GM12874 (cell line): ENCODE measurements around the gene METTL15.

ENCODE experiments used
- CTCF ChIP-seq: IDR thresholded peaks from 2 replicates; pipeline ENCODE4 v1.5.1; 2011; ENCODE audit warnings: low read depth, mild to moderate bottlenecking, control low read depth, low read length, moderate library complexity; ENCODE audit not compliant: insufficient read depth

The METTL15 gene

GRCh38 chr11:28117712-28118111 is 9.5 kb downstream of the METTL15 start:
- no peak for TF ChIP-seq CTCF

GRCh38 chr11:28123151-28123581 is 15.0 kb downstream of the METTL15 start:
- no peak for TF ChIP-seq CTCF

- no peak for TF ChIP-seq CTCF
Observed at GRCh38 chr11:28132548-28132947, 24.4 kb downstream of the METTL15 start.

GRCh38 chr11:28133146-28133545 is 25.0 kb downstream of the METTL15 start:
- no peak for TF ChIP-seq CTCF

- TF ChIP-seq CTCF: no peak
Observed at GRCh38 chr11:28137366-28137765, 29.2 kb downstream of the METTL15 start.

- TF ChIP-seq CTCF: no peak
Observed at GRCh38 chr11:28137832-28138231, 29.6 kb downstream of the METTL15 start.

GRCh38 chr11:28139841-28140415 is 31.7 kb downstream of the METTL15 start:
- no peak for TF ChIP-seq CTCF
